Measurements from ENCODE around the gene LRRC8D.

GRCh38 chr1:89911191-89911991 is 90.6 kb downstream of the LRRC8D start:
- TF ChIP-seq CTCF (IDR thresholded peaks at IDR 0.05), result no peak
- no peak for TF ChIP-seq POLR2A (IDR thresholded peaks at IDR 0.05)
